OCI-LY7 (cell line): ENCODE data around the gene ZNF776. TPM values are rescaled to one million over a fixed set of nuclear protein-coding genes. Genes with fewer than 3 reads are reported as not detected.

Experiments
- BruUV-seq: library from RNA; stranded (reverse); fragments of 400-500 nt; replicated peaks from 2 replicates; lab custom pipeline; 2021; lab: Mats Ljungman, UMichigan
- CTCF ChIA-PET: fragments of 300-600 bp; sonication (Branson Sonifier 250); formaldehyde crosslinking; loops from one replicate; lab custom pipeline; 2022; ENCODE audit warnings: antibody characterized with exemption; ENCODE audit not compliant: unreplicated experiment; lab: Charles Lee
- POLR2A ChIA-PET: fragments of 300-600 bp; sonication (Branson Sonifier 250); formaldehyde crosslinking; loops from one replicate; lab custom pipeline; 2022; ENCODE audit warnings: antibody characterized with exemption; lab: Charles Lee
- DNase-seq: peaks from one replicate; pipeline ENCODE4 v3.0.0-alpha.2; 2015; ENCODE audit warnings: low spot score
- H2AFZ ChIP-seq: fragments of 200-600 bp; sonication (generic), shearing (Covaris generic); 2 replicates; pipeline ENCODE4 v1.6.1; 2014; ENCODE audit warnings: mild to moderate bottlenecking, antibody characterized with exemption, low read length, moderate library complexity
- H3K27ac ChIP-seq: fragments of 200-600 bp; sonication (generic); 2 replicates; pipeline ENCODE4 v1.5.1; 2014; ENCODE audit warnings: mixed run types, low read depth, mild to moderate bottlenecking, moderate library complexity, low read length, inconsistent platforms; ENCODE audit not compliant: poor library complexity, severe bottlenecking
- H3K36me3 ChIP-seq: fragments of 200-600 bp; sonication (generic); 2 replicates; pipeline ENCODE4 v1.6.1; 2014; ENCODE audit warnings: mild to moderate bottlenecking, antibody characterized with exemption, low read length, moderate library complexity, mixed read lengths; ENCODE audit not compliant: insufficient read depth
- H3K4me1 ChIP-seq: fragments of 200-600 bp; sonication (generic); 2 replicates; pipeline ENCODE4 v1.5.1; 2014; ENCODE audit warnings: mild to moderate bottlenecking, low read length; ENCODE audit not compliant: insufficient read depth, poor library complexity, severe bottlenecking
- H3K4me2 ChIP-seq: fragments of 200-600 bp; sonication (generic); 2 replicates; pipeline ENCODE4 v1.6.1; 2014; ENCODE audit warnings: mild to moderate bottlenecking, low read length
- H3K4me3 ChIP-seq: fragments of 200-600 bp; sonication (generic); 2 replicates; pipeline ENCODE4 v1.5.1; 2014; ENCODE audit warnings: mild to moderate bottlenecking, low read depth, low read length; ENCODE audit not compliant: poor library complexity, severe bottlenecking
- H3K79me2 ChIP-seq: fragments of 200-600 bp; sonication (generic); 2 replicates; pipeline ENCODE4 v1.6.1; 2016; ENCODE audit warnings: low read depth, mild to moderate bottlenecking, low read length, moderate library complexity, mixed read lengths; ENCODE audit not compliant: insufficient read depth
- H3K9me2 ChIP-seq: fragments of 200-600 bp; sonication (generic); 2 replicates; pipeline ENCODE4 v1.6.1; 2016; ENCODE audit warnings: mild to moderate bottlenecking, low read length, mixed read lengths; ENCODE audit not compliant: insufficient read depth
- H3K9me3 ChIP-seq: fragments of 200-600 bp; sonication (generic); 2 replicates; pipeline ENCODE4 v1.6.1; 2014; ENCODE audit warnings: mild to moderate bottlenecking, mixed run types, low read length, mixed read lengths
- H4K20me1 ChIP-seq: fragments of 200-600 bp; sonication (generic); 2 replicates; pipeline ENCODE4 v1.6.1; 2014; ENCODE audit warnings: mild to moderate bottlenecking, antibody characterized with exemption, low read length, moderate library complexity, mixed read lengths; ENCODE audit not compliant: insufficient read depth
- CTCF ChIP-seq: fragments of 200-600 bp; sonication (generic); conservative IDR thresholded peaks from 2 replicates; pipeline ENCODE4 v1.5.1; 2014; ENCODE audit warnings: mild to moderate bottlenecking, antibody characterized with exemption, low read length, moderate library complexity, mixed read lengths
- EZH2phosphoT487 ChIP-seq: fragments of 200-600 bp; sonication (generic); IDR thresholded peaks from 2 replicates; pipeline ENCODE4 v1.6.1; 2018; ENCODE audit warnings: low read depth, borderline replicate concordance, mild to moderate bottlenecking, mixed run types, antibody characterized with exemption, low read length, moderate library complexity, mixed read lengths
- intact Hi-C: fragments of 100-400 bp; cut with micrococcal nuclease; formaldehyde crosslinking; loops from one replicate; pipeline ENCODE4 v1.10.0; 2022; ENCODE audit not compliant: unreplicated experiment
- total RNA-seq, 2 experiments: library from RNA; depleted of rRNA in 1 of 2; stranded (reverse); fragments of >200 nt in 1 of 2; shearing (Covaris generic) in 1 of 2; gene quantifications; 2 replicates each; pipeline ENCODE4 v1.2.3, GENCODE V29; 2014 to 2022

The ZNF776 gene
- total RNA-seq, 2 experiments from 2014 or later: 19.6 to 36.0 TPM

- intact Hi-C loops: no loop called here
- BruUV-seq: no TSS peak
- H3K27ac ChIP-seq: peak overlapping the region; percentile 52
- H3K9me3 ChIP-seq: no peaks in the 10 kb centered on the region
- H3K4me2 ChIP-seq: peak overlapping the region; percentile 93
- peaks cover 33% of the 10 kb centered on the region for H3K79me2 ChIP-seq
- ChIA-PET POLR2A (interaction anchor here (1.0 to 1.1 kb wide), 2 partner anchors 9 kb away, joined by 3 to 4 read pairs; no protein-coding TSS in a partner anchor), CTCF (no interaction called here)
- H3K4me3 ChIP-seq: peak overlapping the region; percentile 92
- H2AFZ ChIP-seq: no peak overlapping the region
- no peaks in the 10 kb centered on the region for H4K20me1 ChIP-seq
- peaks cover 13% of the 10 kb centered on the region for H3K4me1 ChIP-seq
- H3K9me2 ChIP-seq: no peaks in the 10 kb centered on the region
- peaks cover 44% of the 10 kb centered on the region for H3K36me3 ChIP-seq
- no peak for TF ChIP-seq CTCF
- no peak for TF ChIP-seq EZH2phosphoT487
- DNase-seq: no peak
Measured at GRCh38 chr19:57747472-57747807, 825 bp downstream of the ZNF776 start.

- ChIA-PET CTCF (no interaction called here), POLR2A (interaction anchor here (1.0 kb wide), 1 partner anchor 9 kb away, joined by 3 read pairs; no protein-coding TSS in a partner anchor)
- Histone ChIP-seq H3K9me2 (no peaks in the 10 kb centered on the region), H3K9me3 (no peaks in the 10 kb centered on the region), H3K4me3 (peak overlapping the region; percentile 92), H2AFZ (no peak overlapping the region), H3K4me2 (peak overlapping the region; percentile 93), H3K27ac (no peak overlapping the region), H4K20me1 (no peaks in the 10 kb centered on the region), H3K36me3 (peaks cover 50% of the 10 kb centered on the region), H3K79me2 (peaks cover 33% of the 10 kb centered on the region), H3K4me1 (peaks cover 13% of the 10 kb centered on the region)
- TF ChIP-seq CTCF: no peak
- no peak for TF ChIP-seq EZH2phosphoT487
- no TSS peak for BruUV-seq
- intact Hi-C loops: no loop called here
- DNase-seq: no peak
Measured at GRCh38 chr19:57748029-57748428, 1.4 kb downstream of the ZNF776 start.

- ChIA-PET CTCF (no interaction called here), POLR2A (no interaction called here)
- Histone ChIP-seq H3K79me2 (peaks cover 10% of the 10 kb centered on the region; the same call in 1 of the 2 replicates), H3K4me2 (no peak overlapping the region), H2AFZ (no peak overlapping the region), H3K9me3 (no peaks in the 10 kb centered on the region), H3K9me2 (no peaks in the 10 kb centered on the region), H3K27ac (no peak overlapping the region), H3K36me3 (peaks cover 96% of the 10 kb centered on the region), H3K4me1 (no peaks in the 10 kb centered on the region), H3K4me3 (no peak overlapping the region), H4K20me1 (no peaks in the 10 kb centered on the region)
- no TSS peak for BruUV-seq
- no peak for DNase-seq
- no peak for TF ChIP-seq EZH2phosphoT487
- no peak for TF ChIP-seq CTCF
- intact Hi-C loops: no loop called here
Measured at GRCh38 chr19:57754091-57754673, 7.6 kb downstream of the ZNF776 start.
